ENCODE results near the gene TMEM98.
"Not testable (repeated sequence)": the region's sequence is repeated elsewhere in the genome, so short reads cannot be mapped to it uniquely, and the experiment has no call there.

TMEM98 gene

GRCh38 chr17:32927724-32928585 is at the start of gene TMEM98:
TMEM98 (plus strand) TSS chr17:32928153; CDS start chr17:32931529, 3,376 bp downstream.
- Mint-ChIP-seq H3K27ac (no peak within 1 kb of the TSS), H3K4me1 (no peaks in the 10 kb centered on the region), H3K4me3 (peak within 1 kb of the TSS; percentile 39), H3K36me3 (no peaks in the 10 kb centered on the region), H3K9me3 (no peaks in the 10 kb centered on the region)
- DNase-seq (ENCODE audit: low spot score in 2 of 2) (no peak), ATAC-seq (peak; percentile 39)

- no peaks in the 10 kb centered on the region for H3K9me3 Mint-ChIP-seq
- H3K36me3 Mint-ChIP-seq, result peaks cover 6% of the 10 kb centered on the region
- H3K27ac Mint-ChIP-seq, result peak overlapping the region; percentile 77
- ATAC-seq (no peak), DNase-seq (ENCODE audit: low spot score in 2 of 2) (no peak)
- H3K4me1 Mint-ChIP-seq, result peaks cover 38% of the 10 kb centered on the region
- H3K4me3 Mint-ChIP-seq, result peak overlapping the region; percentile 86
Measured at GRCh38 chr17:32878211-32878610, 49.7 kb upstream of the TMEM98 start.

- DNase-seq (ENCODE audit: low spot score in 2 of 2) (no peak), ATAC-seq (no peak)
- peaks cover 39% of the 10 kb centered on the region for H3K4me1 Mint-ChIP-seq
- no peak overlapping the region for H3K4me3 Mint-ChIP-seq
- no peak overlapping the region for H3K27ac Mint-ChIP-seq
- peaks cover 6% of the 10 kb centered on the region for H3K36me3 Mint-ChIP-seq
- H3K9me3 Mint-ChIP-seq, result no peaks in the 10 kb centered on the region
Measured at GRCh38 chr17:32879134-32879533, 48.8 kb upstream of the TMEM98 start.

GRCh38 chr17:32880671-32881453 is 47.1 kb upstream of the TMEM98 start:
- no peak overlapping the region for H3K27ac Mint-ChIP-seq
- no peak overlapping the region for H3K4me3 Mint-ChIP-seq
- ATAC-seq (no peak), DNase-seq (ENCODE audit: low spot score in 2 of 2) (no peak)
- H3K36me3 Mint-ChIP-seq, result peaks cover 5% of the 10 kb centered on the region
- H3K4me1 Mint-ChIP-seq, result peaks cover 37% of the 10 kb centered on the region
- H3K9me3 Mint-ChIP-seq, result no peaks in the 10 kb centered on the region

- H3K4me1 Mint-ChIP-seq, result peaks cover 33% of the 10 kb centered on the region
- no peak for ATAC-seq
- DNase-seq (ENCODE audit: low spot score in 2 of 2), result no peak
- H3K9me3 Mint-ChIP-seq, result no peaks in the 10 kb centered on the region
- H3K4me3 Mint-ChIP-seq, result no peak overlapping the region
- H3K27ac Mint-ChIP-seq, result peak overlapping the region; percentile 4
- H3K36me3 Mint-ChIP-seq, result no peaks in the 10 kb centered on the region
Measured at GRCh38 chr17:32882029-32882428, 45.9 kb upstream of the TMEM98 start.

GRCh38 chr17:32882734-32883133 is 45.2 kb upstream of the TMEM98 start:
- peak; percentile 94 for ATAC-seq
- Mint-ChIP-seq H3K9me3 (no peaks in the 10 kb centered on the region), H3K27ac (peak overlapping the region; percentile 4), H3K4me1 (peaks cover 33% of the 10 kb centered on the region), H3K36me3 (no peaks in the 10 kb centered on the region), H3K4me3 (no peak overlapping the region)
- peak; percentile 14 to 60 for DNase-seq (ENCODE audit: low spot score in 2 of 2)

- H3K4me3 Mint-ChIP-seq; H3K36me3 Mint-ChIP-seq; DNase-seq (ENCODE audit: low spot score in 2 of 2); H3K9me3 Mint-ChIP-seq; ATAC-seq; H3K27ac Mint-ChIP-seq: not testable (repeated sequence)
- H3K4me1 Mint-ChIP-seq, result peaks cover 13% of the 10 kb centered on the region
Measured at GRCh38 chr17:32886951-32887350, 41.0 kb upstream of the TMEM98 start.

- not testable (repeated sequence) for H3K4me3 Mint-ChIP-seq; ATAC-seq; H3K36me3 Mint-ChIP-seq; DNase-seq (ENCODE audit: low spot score in 2 of 2); H3K9me3 Mint-ChIP-seq; H3K4me1 Mint-ChIP-seq; H3K27ac Mint-ChIP-seq
Measured at GRCh38 chr17:32887410-32887809, 40.5 kb upstream of the TMEM98 start.

GRCh38 chr17:32894245-32894644 is 33.7 kb upstream of the TMEM98 start:
- ATAC-seq (no peak), DNase-seq (ENCODE audit: low spot score in 2 of 2) (peak in 1 of 2 donors; percentile 25)
- Mint-ChIP-seq H3K9me3 (no peaks in the 10 kb centered on the region), H3K27ac (no peak overlapping the region), H3K36me3 (no peaks in the 10 kb centered on the region), H3K4me1 (no peaks in the 10 kb centered on the region), H3K4me3 (no peak overlapping the region)

- H3K4me3 Mint-ChIP-seq, result no peak overlapping the region
- no peaks in the 10 kb centered on the region for H3K9me3 Mint-ChIP-seq
- ATAC-seq (no peak), DNase-seq (ENCODE audit: low spot score in 2 of 2) (no peak)
- no peaks in the 10 kb centered on the region for H3K36me3 Mint-ChIP-seq
- no peak overlapping the region for H3K27ac Mint-ChIP-seq
- H3K4me1 Mint-ChIP-seq, result no peaks in the 10 kb centered on the region
Measured at GRCh38 chr17:32896647-32897258, 31.2 kb upstream of the TMEM98 start.

GRCh38 chr17:32899236-32900013 is 28.5 kb upstream of the TMEM98 start:
- Mint-ChIP-seq H3K27ac (no peak overlapping the region), H3K4me1 (peaks cover 11% of the 10 kb centered on the region), H3K9me3 (no peaks in the 10 kb centered on the region), H3K4me3 (no peak overlapping the region), H3K36me3 (no peaks in the 10 kb centered on the region)
- no peak for DNase-seq (ENCODE audit: low spot score in 2 of 2)
- no peak for ATAC-seq

- ATAC-seq, result no peak
- DNase-seq (ENCODE audit: low spot score in 2 of 2), result no peak
- no peak overlapping the region for H3K27ac Mint-ChIP-seq
- no peaks in the 10 kb centered on the region for H3K9me3 Mint-ChIP-seq
- H3K36me3 Mint-ChIP-seq, result no peaks in the 10 kb centered on the region
- peaks cover 24% of the 10 kb centered on the region for H3K4me1 Mint-ChIP-seq
- H3K4me3 Mint-ChIP-seq, result no peak overlapping the region
Measured at GRCh38 chr17:32901743-32902142, 26.2 kb upstream of the TMEM98 start.

GRCh38 chr17:32903774-32904673 is 23.9 kb upstream of the TMEM98 start:
- H3K4me3 Mint-ChIP-seq, result peak overlapping the region; percentile 33
- H3K4me1 Mint-ChIP-seq, result peaks cover 24% of the 10 kb centered on the region
- peak overlapping the region; percentile 44 for H3K27ac Mint-ChIP-seq
- H3K36me3 Mint-ChIP-seq, result no peaks in the 10 kb centered on the region
- DNase-seq (ENCODE audit: low spot score in 2 of 2), result peak in 1 of 2 donors; percentile 52
- ATAC-seq, result peak; percentile 99
- no peaks in the 10 kb centered on the region for H3K9me3 Mint-ChIP-seq

GRCh38 chr17:32904891-32905290 is 23.1 kb upstream of the TMEM98 start:
- Mint-ChIP-seq H3K36me3 (no peaks in the 10 kb centered on the region), H3K27ac (peak overlapping the region; percentile 44), H3K4me1 (peaks cover 28% of the 10 kb centered on the region), H3K9me3 (no peaks in the 10 kb centered on the region), H3K4me3 (no peak overlapping the region)
- ATAC-seq, result no peak
- no peak for DNase-seq (ENCODE audit: low spot score in 2 of 2)
